ENCODE measurements around the gene ASMTL. TPM values are rescaled to one million over a fixed set of nuclear protein-coding genes. Genes with fewer than 3 reads are reported as not detected.

Gene ASMTL
- total RNA-seq, 1 experiment from 2014 or later: 3.3 TPM

Other genes with a start within 250 kb of the ASMTL start
- not detected in 2 replicates for gene CRLF2, start 240.3 kb downstream of the ASMTL start, total RNA-seq (2014; rRNA removed; shearing (Covaris generic))
- gene CSF2RA, start 184.1 kb downstream of the ASMTL start, total RNA-seq (2014; rRNA removed; shearing (Covaris generic)): 0.38 and 2.5 TPM in 2 replicates
- not detected in 2 replicates for gene IL3RA, start 116.1 kb downstream of the ASMTL start, total RNA-seq (2014; rRNA removed; shearing (Covaris generic))
- 121 and 163 TPM in 2 replicates for gene SLC25A6, start 60.8 kb downstream of the ASMTL start, total RNA-seq (2014; rRNA removed; shearing (Covaris generic))
- not detected in 2 replicates for gene P2RY8, start 84.3 kb upstream of the ASMTL start, total RNA-seq (2014; rRNA removed; shearing (Covaris generic))
- 31.6 and 42.9 TPM in 2 replicates for gene AKAP17A, start 138.7 kb upstream of the ASMTL start, total RNA-seq (2014; rRNA removed; shearing (Covaris generic))
- not detected in 2 replicates for gene ASMT, start 162.2 kb upstream of the ASMTL start, total RNA-seq (2014; rRNA removed; shearing (Covaris generic))